ENCODE results near the gene POMGNT2.

The POMGNT2 gene

GRCh38 chr3:43105596-43106292 is at the start of gene POMGNT2:
Gene POMGNT2 (minus strand): TSS chr3:43106079. CDS start chr3:43081431, 24,648 bp downstream.
- DNase-seq = peak; percentile 23 to 93 (median 80)

- DNase-seq = no peak
Observed at GRCh38 chr3:43154980-43155379, 49.1 kb upstream of the POMGNT2 start.

GRCh38 chr3:43153216-43154083 is 47.6 kb upstream of the POMGNT2 start:
- DNase-seq = peak in 35 of 56 donors; percentile 6 to 70 (median 33)

GRCh38 chr3:43152649-43153048 is 46.8 kb upstream of the POMGNT2 start:
- peak in 2 of 56 donors; percentile 8 to 14 for DNase-seq

- DNase-seq = no peak
Observed at GRCh38 chr3:43148033-43148432, 42.2 kb upstream of the POMGNT2 start.

GRCh38 chr3:43146599-43146998 is 40.7 kb upstream of the POMGNT2 start:
- no peak for DNase-seq

GRCh38 chr3:43144761-43145490 is 39.0 kb upstream of the POMGNT2 start:
- DNase-seq = no peak

GRCh38 chr3:43142472-43142871 is 36.6 kb upstream of the POMGNT2 start:
- no peak for DNase-seq

- no peak for DNase-seq
Observed at GRCh38 chr3:43138488-43139231, 32.8 kb upstream of the POMGNT2 start.

- DNase-seq = peak in 18 of 56 donors; percentile 1 to 50 (median 16)
Observed at GRCh38 chr3:43132870-43133636, 27.2 kb upstream of the POMGNT2 start.

GRCh38 chr3:43132193-43132592 is 26.3 kb upstream of the POMGNT2 start:
- DNase-seq = no peak

- DNase-seq = no peak
Observed at GRCh38 chr3:43128464-43128863, 22.6 kb upstream of the POMGNT2 start.

GRCh38 chr3:43126536-43126935 is 20.7 kb upstream of the POMGNT2 start:
- DNase-seq = no peak

- DNase-seq = no peak
Observed at GRCh38 chr3:43123895-43124294, 18.0 kb upstream of the POMGNT2 start.

GRCh38 chr3:43120937-43121336 is 15.1 kb upstream of the POMGNT2 start:
- no peak for DNase-seq

- no peak for DNase-seq
Observed at GRCh38 chr3:43117257-43117656, 11.4 kb upstream of the POMGNT2 start.

- DNase-seq = no peak
Observed at GRCh38 chr3:43113671-43114070, 7.8 kb upstream of the POMGNT2 start.

- no peak for DNase-seq
Observed at GRCh38 chr3:43106293-43106628, 382 bp upstream of the POMGNT2 start.

GRCh38 chr3:43104660-43105595 is 951 bp downstream of the POMGNT2 start:
- peak in 14 of 56 donors; percentile 14 to 59 (median 34) for DNase-seq
